Fibroblast of the aortic adventitia (primary cell): ENCODE measurements around the gene PAGE2. TPM values are rescaled to one million over a fixed set of nuclear protein-coding genes. Genes with fewer than 3 reads are reported as not detected.

ENCODE experiments used
- DNase-seq: peaks from one replicate; pipeline ENCODE4 v3.0.0-alpha.2; 2010; ENCODE audit warnings: low read depth
- H3K4me3 ChIP-seq: 2 replicates; pipeline ENCODE4 v1.5.1; 2011; ENCODE audit warnings: low read depth, mild to moderate bottlenecking, control low read depth, low read length, moderate library complexity
- CTCF ChIP-seq: IDR thresholded peaks from 2 replicates; pipeline ENCODE4 v1.5.1; 2011; ENCODE audit warnings: mild to moderate bottlenecking, low read length, control low read depth, inconsistent platforms; ENCODE audit not compliant: insufficient read depth
- total RNA-seq: library from RNA; depleted of rRNA; stranded (reverse); fragments of >200 nt; gene quantifications from 2 replicates; pipeline ENCODE4 v1.2.3, GENCODE V29; 2012; ENCODE audit warnings: low replicate concordance

The PAGE2 gene
- total RNA-seq, 1 donor, result not detected

DNA sequence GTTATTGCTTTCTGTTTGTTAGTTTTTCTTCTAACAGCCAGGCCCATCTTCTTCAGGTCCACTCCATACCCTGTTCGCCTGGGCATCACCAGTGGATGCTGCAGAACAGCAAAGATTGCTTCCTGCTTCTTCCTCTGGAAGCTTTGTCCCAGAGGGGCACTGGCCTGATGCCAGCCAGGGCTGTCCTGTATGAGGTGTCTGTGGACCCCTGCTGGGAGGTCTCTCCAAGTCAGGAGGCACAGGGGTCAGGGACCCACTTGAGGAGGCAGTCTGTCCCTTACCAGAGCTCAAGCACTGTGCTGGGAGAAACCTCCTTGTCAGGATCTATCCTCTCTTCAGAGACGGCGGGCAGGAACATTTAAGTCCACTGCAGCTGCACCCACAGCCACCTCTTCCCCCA is 16.5 kb upstream of the PAGE2 start:
- no peak for DNase-seq
- no peak for TF ChIP-seq CTCF
- H3K4me3 ChIP-seq, result no peak overlapping the region

DNA sequence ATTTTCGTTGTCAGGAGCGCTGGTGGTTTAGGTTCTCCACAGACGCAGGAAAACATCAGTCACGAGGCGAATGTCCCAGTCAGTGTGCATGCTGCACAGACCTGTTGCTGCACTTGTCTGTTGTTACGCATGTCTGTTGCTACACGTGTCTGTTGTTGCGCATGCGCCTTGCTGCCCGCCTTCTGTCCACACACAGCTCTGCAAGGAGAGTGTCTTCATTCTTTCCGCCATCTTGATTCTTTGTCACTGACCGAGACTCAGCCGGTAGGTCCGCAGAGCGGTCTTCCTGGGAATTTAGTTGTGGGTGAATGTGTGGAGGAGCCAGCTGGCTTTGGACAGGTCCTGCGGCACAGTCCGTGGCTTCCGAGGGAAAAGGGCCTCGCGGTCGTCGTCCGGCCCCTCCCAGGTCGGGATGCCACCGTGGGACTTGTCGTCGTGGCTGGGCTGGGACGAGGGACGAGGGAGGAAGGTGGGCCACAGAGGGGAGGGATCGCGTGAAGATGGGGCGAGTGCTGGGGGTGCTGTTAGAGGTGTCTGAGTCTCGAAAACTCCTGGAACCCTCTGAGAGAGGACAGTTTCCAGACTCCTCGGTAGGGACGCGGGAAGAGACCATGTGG is 13.9 kb upstream of the PAGE2 start, which contains the start of gene PAGE2B:
PAGE2B (plus strand) TSS at position 180 of the 617 bp plus-strand sequence. CDS start 1,012 bp downstream, outside the sequence.
- TF ChIP-seq CTCF, result no peak
- DNase-seq, result no peak
- H3K4me3 ChIP-seq, result no peak within 1 kb of the TSS

DNA sequence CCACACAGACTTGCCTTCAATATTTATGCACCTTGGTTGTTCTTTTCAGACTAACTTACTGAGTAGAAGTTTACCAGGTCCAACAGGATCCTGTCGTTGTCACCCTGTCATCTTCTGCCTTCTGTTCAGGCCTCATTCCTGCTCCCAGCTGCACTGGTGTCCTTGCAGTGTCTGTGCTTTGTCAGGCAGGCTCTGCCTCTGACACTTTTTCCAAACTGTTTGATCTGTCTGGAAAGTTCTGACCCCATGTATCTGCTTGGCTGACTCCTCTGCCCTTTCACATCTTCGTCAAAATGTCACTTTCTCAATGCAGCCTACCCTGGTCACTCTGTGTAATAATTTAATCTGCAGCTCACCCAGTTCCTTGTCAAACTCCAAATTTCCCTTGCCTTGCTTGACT is 9.9 kb downstream of the PAGE2 start:
- H3K4me3 ChIP-seq, result no peak overlapping the region
- no peak for TF ChIP-seq CTCF
- DNase-seq, result no peak

DNA sequence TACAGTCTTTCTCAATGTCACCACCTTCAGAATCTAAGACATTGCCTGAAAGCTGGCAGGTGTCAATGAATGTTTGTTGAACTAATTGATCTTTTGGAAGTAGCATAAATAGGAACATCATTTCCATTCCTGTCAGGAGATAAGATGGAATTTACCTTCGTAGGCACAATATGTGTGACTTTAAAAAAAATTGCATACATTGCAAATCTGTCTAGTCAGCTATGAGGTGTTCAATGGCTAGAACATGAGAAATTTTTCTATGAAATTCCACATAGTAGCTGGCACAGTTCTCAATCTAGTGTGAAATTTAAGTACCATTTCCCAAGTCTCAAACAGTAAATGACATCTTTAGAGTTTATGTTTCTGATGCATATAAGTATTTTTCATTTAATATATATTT is 10.3 kb downstream of the PAGE2 start:
- TF ChIP-seq CTCF, result no peak
- H3K4me3 ChIP-seq, result no peak overlapping the region
- DNase-seq, result no peak

- TF ChIP-seq CTCF, result no peak
- no peak overlapping the region for H3K4me3 ChIP-seq
- no peak for DNase-seq
These were observed 13.9 kb downstream of the PAGE2 start for GRCh38 chrX:55102754-55103153.

GRCh38 chrX:55107262-55107661 is 18.4 kb downstream of the PAGE2 start:
- H3K4me3 ChIP-seq, result no peak overlapping the region
- no peak for DNase-seq
- TF ChIP-seq CTCF, result no peak

DNA sequence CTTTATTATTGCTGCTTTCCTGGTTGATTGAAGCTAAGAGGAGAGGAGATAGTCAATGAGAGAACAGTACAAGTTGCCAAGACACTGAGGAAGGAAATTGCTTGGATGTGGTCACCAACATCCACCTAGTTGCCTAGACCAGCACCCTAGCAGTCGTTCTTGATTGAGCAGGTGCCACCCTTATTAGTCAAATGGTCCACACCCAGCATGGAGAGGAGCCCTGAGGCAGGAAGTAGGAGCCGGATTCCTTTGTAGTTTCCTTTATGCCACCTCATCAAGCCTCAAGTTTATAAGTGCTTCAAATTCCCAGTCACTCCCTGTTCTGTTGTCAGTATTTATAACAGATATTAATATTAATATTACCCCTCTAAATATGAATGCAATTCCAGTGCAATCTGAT is 19.1 kb downstream of the PAGE2 start:
- H3K4me3 ChIP-seq, result no peak overlapping the region
- no peak for DNase-seq
- TF ChIP-seq CTCF, result no peak
